Neural cell (in vitro differentiated cells): Measurements from ENCODE around the gene DUSP7. TPM values are rescaled to one million over a fixed set of nuclear protein-coding genes. Genes with fewer than 3 reads are reported as not detected.

Experiments
- H2AFZ ChIP-seq: fragments of 200-600, 300-800 bp; sonication (generic), shearing (Covaris generic); 2 replicates; pipeline ENCODE4 v1.6.0; 2014; ENCODE audit warnings: low read depth, mild to moderate bottlenecking, antibody characterized with exemption, low read length, moderate library complexity
- H3F3A ChIP-seq: fragments of 200-600 bp; shearing (Covaris generic); 2 replicates; pipeline ENCODE4 v1.6.1; 2016; ENCODE audit warnings: mild to moderate bottlenecking, moderate library complexity, mixed read lengths, antibody characterized with exemption, low read length; ENCODE audit not compliant: insufficient read depth, poor library complexity, severe bottlenecking
- H3K27ac ChIP-seq: fragments of 200-600, 300-800 bp; sonication (generic), shearing (Covaris generic); 2 replicates; pipeline ENCODE4 v1.5.1; 2014; ENCODE audit warnings: mild to moderate bottlenecking, low read length, moderate library complexity
- H3K27me3 ChIP-seq: fragments of 300-800, 200-600 bp; sonication (generic), shearing (Covaris generic); 2 replicates; pipeline ENCODE4 v1.6.0; 2014; ENCODE audit warnings: mild to moderate bottlenecking, low read depth, low read length, moderate library complexity; ENCODE audit not compliant: insufficient read depth
- H3K36me3 ChIP-seq: fragments of 300-800, 200-600 bp; sonication (generic), shearing (Covaris generic); 2 replicates; pipeline ENCODE4 v1.5.1; 2014; ENCODE audit warnings: mild to moderate bottlenecking, antibody characterized with exemption, low read length, moderate library complexity; ENCODE audit not compliant: insufficient read depth
- H3K4me2 ChIP-seq: fragments of 300-800, 200-600 bp; sonication (generic), shearing (Covaris generic); 2 replicates; pipeline ENCODE4 v1.6.0; 2014; ENCODE audit warnings: mild to moderate bottlenecking, low read length
- H3K4me3 ChIP-seq: fragments of 300-800, 200-600 bp; sonication (generic), shearing (Covaris generic); 2 replicates; pipeline ENCODE4 v1.5.1; 2014; ENCODE audit warnings: mild to moderate bottlenecking, low read length, moderate library complexity
- H3K79me2 ChIP-seq: fragments of 200-600 bp; shearing (Covaris generic); replicated peaks from 2 replicates; pipeline ENCODE4 v1.6.0; 2014; ENCODE audit warnings: mild to moderate bottlenecking, low read length, moderate library complexity; ENCODE audit not compliant: insufficient read depth
- H3K9ac ChIP-seq: fragments of 300-800, 200-600 bp; sonication (generic), shearing (Covaris generic); 2 replicates; pipeline ENCODE4 v1.6.1; 2016; ENCODE audit warnings: mild to moderate bottlenecking, low read length, mixed read lengths
- H3K9me2 ChIP-seq: fragments of 200-600 bp; shearing (Covaris generic); 2 replicates; pipeline ENCODE4 v1.6.1; 2016; ENCODE audit warnings: mild to moderate bottlenecking, low read length, mixed read lengths; ENCODE audit not compliant: insufficient read depth
- H3K9me3 ChIP-seq: fragments of 200-600, 300-800 bp; sonication (generic), shearing (Covaris generic); 2 replicates; pipeline ENCODE4 v1.6.1; 2016; ENCODE audit warnings: mild to moderate bottlenecking, mixed run types, low read length, moderate library complexity, mixed read lengths
- H4K20me1 ChIP-seq: fragments of 200-600 bp; shearing (Covaris generic); 2 replicates; pipeline ENCODE4 v1.6.1; 2016; ENCODE audit warnings: mild to moderate bottlenecking, mixed run types; ENCODE audit not compliant: insufficient read depth
- EP300 ChIP-seq: fragments of 450-650 bp; conservative IDR thresholded peaks from 2 replicates; pipeline ENCODE4 v1.6.1; 2014; ENCODE audit warnings: antibody characterized with exemption, mild to moderate bottlenecking, moderate library complexity; ENCODE audit not compliant: poor library complexity, severe bottlenecking
- EZH2 ChIP-seq: fragments of 200-600, 300-800 bp; shearing (Covaris generic), sonication (generic); IDR thresholded peaks from 2 replicates; pipeline ENCODE4 v1.6.1; 2014; ENCODE audit warnings: antibody characterized with exemption, low read length, borderline replicate concordance, mild to moderate bottlenecking; ENCODE audit not compliant: insufficient read depth, poor library complexity, severe bottlenecking
- MXI1 ChIP-seq: fragments of 450-650 bp; conservative IDR thresholded peaks from 2 replicates; pipeline ENCODE4 v1.6.1; 2014; ENCODE audit warnings: antibody characterized with exemption, mild to moderate bottlenecking; ENCODE audit not compliant: poor library complexity, severe bottlenecking
- POLR2AphosphoS5 ChIP-seq: IDR thresholded peaks from 2 replicates; pipeline ENCODE4 v1.6.1; 2012
- RAD21 ChIP-seq: fragments of 450-650 bp; conservative IDR thresholded peaks from 2 replicates; pipeline ENCODE4 v1.6.1; 2014; ENCODE audit warnings: antibody characterized with exemption, mild to moderate bottlenecking, moderate library complexity
- REST ChIP-seq: IDR thresholded peaks from 2 replicates; pipeline ENCODE4 v1.6.1; 2012; ENCODE audit warnings: borderline replicate concordance
- SMC3 ChIP-seq: fragments of 450-650 bp; conservative IDR thresholded peaks from 2 replicates; pipeline ENCODE4 v1.6.1; 2014; ENCODE audit warnings: antibody characterized with exemption, mild to moderate bottlenecking, moderate library complexity; ENCODE audit not compliant: poor library complexity
- TAF1 ChIP-seq: IDR thresholded peaks from 2 replicates; pipeline ENCODE4 v1.6.1; 2012; ENCODE audit warnings: low read depth
- polyA plus RNA-seq: library from polyadenylated mRNA; depleted of rRNA; stranded (reverse); fragments of >200 nt; gene quantifications from 2 replicates; pipeline ENCODE4 v1.2.3, GENCODE V29; 2014
- TF ChIP-seq, protein P1 (sequence below): fragments of 450-650 bp; IDR thresholded peaks from 2 replicates; pipeline ENCODE4 v1.5.1; 2014; ENCODE audit warnings: antibody characterized with exemption, mild to moderate bottlenecking, moderate library complexity; ENCODE audit not compliant: poor library complexity, severe bottlenecking

Gene DUSP7
- polyA plus RNA-seq, 1 donor from 2014 or later, result 8.5 TPM

DNA sequence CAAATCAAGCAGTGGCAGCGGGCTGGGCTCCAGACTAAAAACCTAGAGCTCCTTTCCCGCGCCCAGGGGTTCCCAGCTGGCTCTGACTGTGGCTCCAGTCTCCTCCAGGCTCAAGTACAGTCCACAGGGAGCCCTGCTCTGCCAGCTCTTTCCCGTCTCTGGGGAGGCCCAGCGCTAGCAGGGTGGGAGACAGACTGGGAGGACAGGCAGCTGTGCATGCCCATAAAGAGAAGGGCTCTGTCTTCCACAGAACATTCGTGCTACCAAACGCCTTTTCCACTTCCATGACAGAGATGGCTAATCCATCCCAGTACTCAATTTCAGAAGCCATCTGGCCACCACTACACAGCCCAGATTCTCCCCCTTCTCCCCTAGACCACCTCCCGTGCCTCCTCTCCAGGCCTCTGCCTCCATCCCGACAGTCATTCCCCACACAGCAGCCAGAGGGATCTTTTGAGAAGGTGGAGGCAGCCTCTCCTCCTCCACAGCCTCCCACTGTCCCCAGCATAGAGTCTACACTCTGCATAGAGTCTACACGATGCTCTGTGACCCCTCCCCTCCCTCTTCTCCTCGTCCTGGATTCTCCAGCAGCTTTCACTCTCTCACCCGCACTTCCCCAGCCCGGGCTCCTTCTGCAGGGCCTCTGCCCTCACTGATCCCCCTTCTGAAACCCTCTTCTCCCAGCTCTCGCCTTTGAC lies 6.8 kb upstream of the DUSP7 start:
- no peak overlapping the region for H3K9ac ChIP-seq
- no peaks in the 10 kb centered on the region for H3K9me3 ChIP-seq
- TF ChIP-seq POLR2AphosphoS5 (no peak), SMC3 (no peak), RAD21 (no peak), REST (no peak), TAF1 (no peak), MXI1 (no peak), EP300 (no peak), EZH2 (no peak)
- TF ChIP-seq, protein P1, sequence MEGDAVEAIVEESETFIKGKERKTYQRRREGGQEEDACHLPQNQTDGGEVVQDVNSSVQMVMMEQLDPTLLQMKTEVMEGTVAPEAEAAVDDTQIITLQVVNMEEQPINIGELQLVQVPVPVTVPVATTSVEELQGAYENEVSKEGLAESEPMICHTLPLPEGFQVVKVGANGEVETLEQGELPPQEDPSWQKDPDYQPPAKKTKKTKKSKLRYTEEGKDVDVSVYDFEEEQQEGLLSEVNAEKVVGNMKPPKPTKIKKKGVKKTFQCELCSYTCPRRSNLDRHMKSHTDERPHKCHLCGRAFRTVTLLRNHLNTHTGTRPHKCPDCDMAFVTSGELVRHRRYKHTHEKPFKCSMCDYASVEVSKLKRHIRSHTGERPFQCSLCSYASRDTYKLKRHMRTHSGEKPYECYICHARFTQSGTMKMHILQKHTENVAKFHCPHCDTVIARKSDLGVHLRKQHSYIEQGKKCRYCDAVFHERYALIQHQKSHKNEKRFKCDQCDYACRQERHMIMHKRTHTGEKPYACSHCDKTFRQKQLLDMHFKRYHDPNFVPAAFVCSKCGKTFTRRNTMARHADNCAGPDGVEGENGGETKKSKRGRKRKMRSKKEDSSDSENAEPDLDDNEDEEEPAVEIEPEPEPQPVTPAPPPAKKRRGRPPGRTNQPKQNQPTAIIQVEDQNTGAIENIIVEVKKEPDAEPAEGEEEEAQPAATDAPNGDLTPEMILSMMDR, result no peak
- no peaks in the 10 kb centered on the region for H3F3A ChIP-seq
- no peaks in the 10 kb centered on the region for H3K9me2 ChIP-seq
- H3K4me3 ChIP-seq, result no peak overlapping the region
- no peaks in the 10 kb centered on the region for H3K27me3 ChIP-seq
- no peak overlapping the region for H3K27ac ChIP-seq
- H3K4me2 ChIP-seq, result no peak overlapping the region
- H4K20me1 ChIP-seq, result no peaks in the 10 kb centered on the region
- no peaks in the 10 kb centered on the region for H3K79me2 ChIP-seq
- no peak overlapping the region for H2AFZ ChIP-seq
- H3K36me3 ChIP-seq, result no peaks in the 10 kb centered on the region

DNA sequence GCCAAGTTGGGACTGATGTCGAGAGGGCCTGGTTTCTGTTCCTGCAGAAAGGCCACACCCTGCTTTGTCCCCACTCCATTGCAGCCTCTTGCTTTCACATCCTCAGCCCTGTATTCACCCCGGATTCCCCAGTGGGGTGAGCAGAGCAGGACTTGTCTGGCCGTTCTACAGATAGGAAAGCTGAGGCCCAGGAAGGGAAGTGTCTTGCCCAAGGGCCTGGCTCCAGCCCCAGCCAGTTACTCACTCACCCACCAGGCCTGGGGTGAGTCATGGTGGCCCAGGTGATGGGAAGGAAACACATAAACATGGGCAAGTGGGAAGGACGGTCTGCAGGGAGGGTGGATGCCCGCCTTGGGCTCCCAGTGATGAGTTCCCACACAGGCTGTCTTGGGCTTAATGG lies 6.1 kb upstream of the DUSP7 start:
- Histone ChIP-seq H2AFZ (no peak overlapping the region), H3K9me2 (no peaks in the 10 kb centered on the region), H3F3A (no peaks in the 10 kb centered on the region), H3K27me3 (no peaks in the 10 kb centered on the region), H3K9ac (no peak overlapping the region), H3K79me2 (no peaks in the 10 kb centered on the region), H3K4me3 (no peak overlapping the region), H3K9me3 (no peaks in the 10 kb centered on the region), H3K4me2 (no peak overlapping the region), H3K36me3 (no peaks in the 10 kb centered on the region), H3K27ac (no peak overlapping the region), H4K20me1 (no peaks in the 10 kb centered on the region)
- TF ChIP-seq EZH2 (no peak), REST (no peak), RAD21 (no peak), TAF1 (no peak), SMC3 (no peak)
